Measurements from ENCODE around the gene KHDC4. TPM values are rescaled to one million over a fixed set of nuclear protein-coding genes. Genes with fewer than 3 reads are reported as not detected.
A peak's percentile ranks its signal among the peaks of the same experiment; 100 is the strongest.

Gene KHDC4
- total and polyA plus RNA-seq, 7 experiments from 2014 or later: 8.1 to 117 (median 64.9) TPM

DNA sequence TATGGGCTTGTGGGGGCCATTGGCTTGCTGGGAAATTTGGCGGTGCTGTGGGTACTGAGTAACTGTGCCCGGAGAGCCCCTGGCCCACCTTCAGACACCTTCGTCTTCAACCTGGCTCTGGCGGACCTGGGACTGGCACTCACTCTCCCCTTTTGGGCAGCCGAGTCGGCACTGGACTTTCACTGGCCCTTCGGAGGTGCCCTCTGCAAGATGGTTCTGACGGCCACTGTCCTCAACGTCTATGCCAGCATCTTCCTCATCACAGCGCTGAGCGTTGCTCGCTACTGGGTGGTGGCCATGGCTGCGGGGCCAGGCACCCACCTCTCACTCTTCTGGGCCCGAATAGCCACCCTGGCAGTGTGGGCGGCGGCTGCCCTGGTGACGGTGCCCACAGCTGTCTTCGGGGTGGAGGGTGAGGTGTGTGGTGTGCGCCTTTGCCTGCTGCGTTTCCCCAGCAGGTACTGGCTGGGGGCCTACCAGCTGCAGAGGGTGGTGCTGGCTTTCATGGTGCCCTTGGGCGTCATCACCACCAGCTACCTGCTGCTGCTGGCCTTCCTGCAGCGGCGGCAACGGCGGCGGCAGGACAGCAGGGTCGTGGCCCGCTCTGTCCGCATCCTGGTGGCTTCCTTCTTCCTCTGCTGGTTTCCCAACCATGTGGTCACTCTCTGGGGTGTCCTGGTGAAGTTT, 7.8 kb upstream of the KHDC4 start:
- Histone ChIP-seq H3K27me3 (ENCODE audit: control insufficient read depth in 2 of 2, insufficient read depth in 2 of 2, low read length in 2 of 2) (no peaks in the 10 kb centered on the region), H3K27ac (ENCODE audit: low read depth, low read length) (no peak overlapping the region), H3K4me1 (ENCODE audit: control insufficient read depth in 2 of 2, insufficient read depth in 2 of 2, low read length in 2 of 2) (peaks cover 31 to 44% of the 10 kb centered on the region in 2 donors), H3K9me3 (ENCODE audit: control insufficient read depth in 2 of 3, low read length in 3 of 3) (no peaks in the 10 kb centered on the region), H3K36me3 (ENCODE audit: control insufficient read depth in 2 of 3, insufficient read depth in 3 of 3, low read length in 3 of 3) (peaks cover 0 to 6% (median 0%) of the 10 kb centered on the region in 3 experiments), H3K4me3 (ENCODE audit: low read length) (no peak overlapping the region)
- Mint-ChIP-seq H3K4me3 (peak overlapping the region in 2 of 10 donors; percentile 16 to 37), H3K9me3 (no peaks in the 10 kb centered on the region), H3K27me3 (no peaks in the 10 kb centered on the region), H3K27ac (peak overlapping the region in 6 of 9 donors; percentile 55 to 91 (median 74)), H3K4me1 (peaks cover 47 to 76% (median 63%) of the 10 kb centered on the region in 7 donors), H3K36me3 (peaks cover 0 to 10% (median 0%) of the 10 kb centered on the region in 5 donors)
- ChIA-PET CTCF (no interaction called here), POLR2A (interaction anchor here (1.0 to 5.1 kb wide), 6 partner anchors 8 to 36 kb away, joined by 3 to 66 read pairs (median 22); partner anchors contain the start of genes ARHGEF2 and KHDC4)
- DNase-seq (no peak), ATAC-seq (no peak)
- intact Hi-C loops (cut with micrococcal nuclease): no loop called here

DNA sequence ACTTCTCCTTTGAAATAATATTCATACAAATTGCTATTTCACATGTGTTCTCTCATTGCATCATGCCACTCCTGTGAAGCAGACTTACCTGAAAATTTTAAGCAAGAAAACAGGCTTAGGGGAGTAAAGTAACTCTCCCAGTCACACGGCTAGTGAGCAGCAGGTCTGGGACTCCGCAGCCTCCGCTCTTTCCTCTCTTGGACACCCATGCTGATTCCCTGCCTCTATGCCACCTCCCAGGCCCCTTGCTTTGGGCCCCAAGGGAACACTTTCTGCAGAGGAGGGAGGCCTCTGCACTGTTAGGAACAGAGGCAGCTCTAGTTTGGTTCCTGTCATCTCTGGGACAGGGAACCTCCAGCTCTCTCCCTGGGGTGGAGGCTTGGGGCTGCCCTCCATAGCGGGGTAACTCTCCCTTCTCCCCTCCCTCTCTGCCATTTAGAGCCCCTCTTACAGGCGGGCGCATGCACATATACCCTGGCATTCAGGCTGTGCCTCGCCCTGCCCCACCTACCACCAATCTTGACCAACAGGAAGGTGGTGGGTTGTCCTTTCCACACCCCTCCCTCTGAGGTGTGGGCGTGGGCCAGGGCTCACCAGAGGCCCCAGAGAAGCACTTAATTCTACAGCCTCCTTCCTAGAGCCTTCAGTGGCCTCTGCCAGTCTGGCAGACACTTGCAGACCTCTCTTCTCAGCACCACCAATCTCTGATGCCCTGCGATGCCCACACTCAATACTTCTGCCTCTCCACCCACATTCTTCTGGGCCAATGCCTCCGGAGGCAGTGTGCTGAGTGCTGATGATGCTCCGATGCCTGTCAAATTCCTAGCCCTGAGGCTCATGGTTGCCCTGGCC, 7.0 kb upstream of the KHDC4 start, which contains the start of gene RXFP4:
TSS of gene RXFP4 (plus strand) at position 646 of the 852 bp plus-strand sequence. CDS start at position 718, 72 bp downstream.
- Mint-ChIP-seq H3K4me1 (peaks cover 40 to 70% (median 56%) of the 10 kb centered on the region in 7 donors), H3K4me3 (peak within 1 kb of the TSS; percentile 6 to 67 (median 39))
- intact Hi-C loops (cut with micrococcal nuclease): no loop called here

DNA sequence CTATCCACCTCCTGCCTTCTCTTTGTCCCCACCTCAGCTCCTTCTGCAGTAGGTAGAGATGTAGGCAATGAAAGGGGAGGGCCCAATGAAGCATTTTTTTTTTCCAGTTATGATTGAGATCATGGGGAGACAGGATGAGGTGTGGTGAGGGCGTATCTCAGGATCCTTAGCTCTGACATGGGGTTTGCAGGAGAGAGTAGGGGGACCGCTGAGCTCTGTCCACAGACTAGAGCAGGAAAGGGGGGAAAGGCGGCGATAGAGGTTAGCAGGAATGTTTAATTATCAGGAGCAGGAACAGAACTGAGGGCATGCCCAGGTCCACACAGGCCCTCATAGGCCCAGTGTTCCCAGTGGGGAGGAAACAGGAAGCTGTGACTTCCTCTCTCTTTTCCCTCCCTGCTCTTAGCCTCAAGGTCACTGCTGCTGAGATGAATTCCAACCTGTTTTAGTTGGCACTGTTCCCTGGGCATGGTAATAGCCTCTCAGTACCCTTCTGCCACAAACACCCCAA, 6.3 kb upstream of the KHDC4 start:
- ATAC-seq (peak; percentile 51), DNase-seq (no peak)
- H3K27ac Mint-ChIP-seq: peak overlapping the region; percentile 53 to 95 (median 83)
- ChIA-PET POLR2A (interaction anchor here (0.5 to 4.8 kb wide), 7 partner anchors 17 to 49 kb away, joined by 3 to 46 read pairs (median 3); partner anchors contain the start of gene ARHGEF2), CTCF (interaction anchor here (0.7 to 1.4 kb wide), 4 partner anchors 13 to 49 kb away, joined by 3 to 6 read pairs (median 4); no protein-coding TSS in a partner anchor)
- intact Hi-C loops (cut with micrococcal nuclease): no loop called here
- no peaks in the 10 kb centered on the region for H3K36me3 ChIP-seq (ENCODE audit: control insufficient read depth in 2 of 3, insufficient read depth in 3 of 3, low read length in 3 of 3)
- peaks cover 20 to 32% of the 10 kb centered on the region in 2 donors for H3K4me1 ChIP-seq (ENCODE audit: control insufficient read depth in 2 of 2, insufficient read depth in 2 of 2, low read length in 2 of 2)
- peak overlapping the region; percentile 53 for H3K27ac ChIP-seq (ENCODE audit: low read depth, low read length)
- H3K27me3 Mint-ChIP-seq: no peaks in the 10 kb centered on the region
- H3K4me3 Mint-ChIP-seq: peak overlapping the region; percentile 6 to 67 (median 36)
- H3K9me3 Mint-ChIP-seq: no peaks in the 10 kb centered on the region
- H3K9me3 ChIP-seq (ENCODE audit: control insufficient read depth in 2 of 3, low read length in 3 of 3): no peaks in the 10 kb centered on the region
- H3K36me3 Mint-ChIP-seq: peaks cover 0 to 1% (median 0%) of the 10 kb centered on the region in 5 donors
- H3K27me3 ChIP-seq (ENCODE audit: control insufficient read depth in 2 of 2, insufficient read depth in 2 of 2, low read length in 2 of 2): no peaks in the 10 kb centered on the region
- H3K4me1 Mint-ChIP-seq: peaks cover 34 to 67% (median 53%) of the 10 kb centered on the region in 7 donors
- H3K4me3 ChIP-seq (ENCODE audit: low read length): no peak overlapping the region

More for the DNA sequence above, 7.0 kb upstream of the KHDC4 start, which contains the start of gene RXFP4:
- Histone ChIP-seq H3K4me1 (ENCODE audit: control insufficient read depth in 2 of 2, insufficient read depth in 2 of 2, low read length in 2 of 2) (peaks cover 25 to 37% of the 10 kb centered on the region in 2 donors), H3K27me3 (ENCODE audit: control insufficient read depth in 2 of 2, insufficient read depth in 2 of 2, low read length in 2 of 2) (no peaks in the 10 kb centered on the region), H3K27ac (ENCODE audit: low read depth, low read length) (peak within 1 kb of the TSS; percentile 53), H3K36me3 (ENCODE audit: control insufficient read depth in 2 of 3, insufficient read depth in 3 of 3, low read length in 3 of 3) (no peaks in the 10 kb centered on the region), H3K4me3 (ENCODE audit: low read length) (no peak within 1 kb of the TSS), H3K9me3 (ENCODE audit: control insufficient read depth in 2 of 3, low read length in 3 of 3) (no peaks in the 10 kb centered on the region)
- Mint-ChIP-seq H3K36me3 (peaks cover 0 to 3% (median 0%) of the 10 kb centered on the region in 5 donors), H3K27me3 (no peaks in the 10 kb centered on the region), H3K27ac (peak within 1 kb of the TSS; percentile 53 to 95 (median 83)), H3K9me3 (no peaks in the 10 kb centered on the region)
- ATAC-seq (no peak), DNase-seq (no peak)
- ChIA-PET CTCF (interaction anchor here (1.0 to 1.2 kb wide), 2 partner anchors 29 to 49 kb away, joined by 3 to 6 read pairs; no protein-coding TSS in a partner anchor), POLR2A (interaction anchor here (0.8 to 4.8 kb wide), 4 partner anchors 17 to 48 kb away, joined by 3 to 46 read pairs (median 4); partner anchors contain the start of gene ARHGEF2)

DNA sequence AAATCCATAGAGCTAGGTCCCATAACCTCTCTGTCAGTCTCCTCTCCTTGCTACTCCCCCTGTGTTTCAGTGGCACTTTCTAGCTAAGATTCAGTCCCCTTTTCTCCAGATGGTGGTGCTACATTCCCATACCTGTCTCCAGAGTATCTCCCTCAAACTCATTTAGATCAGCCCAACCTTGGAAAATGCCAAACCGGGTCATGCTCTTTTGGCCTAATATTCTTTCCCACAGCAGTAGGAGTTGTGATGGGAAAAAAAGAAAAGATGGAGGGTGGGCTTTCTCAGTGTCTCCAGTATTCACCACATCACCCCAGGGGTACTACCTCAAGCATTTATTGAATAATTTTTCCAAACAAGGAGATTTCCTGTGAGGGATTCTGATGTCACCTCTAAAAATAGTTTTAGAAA, 4.0 kb upstream of the KHDC4 start:
- Mint-ChIP-seq H3K27ac (peak overlapping the region in 8 of 9 donors; percentile 38 to 87 (median 72)), H3K4me1 (peaks cover 25 to 48% (median 43%) of the 10 kb centered on the region in 7 donors), H3K27me3 (no peaks in the 10 kb centered on the region), H3K9me3 (no peaks in the 10 kb centered on the region), H3K4me3 (peak overlapping the region in 4 of 10 donors; percentile 0 to 16 (median 6)), H3K36me3 (peaks cover 0 to 1% (median 0%) of the 10 kb centered on the region in 5 donors)
- POLR2A ChIA-PET: interaction anchor here (0.6 to 4.8 kb wide), 6 partner anchors 27 to 51 kb away, joined by 3 to 46 read pairs (median 4); partner anchors contain the start of gene ARHGEF2
- peak in 7 of 9 donors; percentile 30 to 64 (median 52) for DNase-seq
- CTCF ChIA-PET: interaction anchor here (0.5 to 2.7 kb wide), 14 partner anchors 20 to 1942 kb away, joined by 3 to 41 read pairs (median 4); no protein-coding TSS in a partner anchor
- no peak for ATAC-seq
- no peaks in the 10 kb centered on the region for H3K9me3 ChIP-seq (ENCODE audit: control insufficient read depth in 2 of 3, low read length in 3 of 3)
- H3K4me1 ChIP-seq (ENCODE audit: control insufficient read depth in 2 of 2, insufficient read depth in 2 of 2, low read length in 2 of 2): peaks cover 22 to 31% of the 10 kb centered on the region in 2 donors
- H3K27me3 ChIP-seq (ENCODE audit: control insufficient read depth in 2 of 2, insufficient read depth in 2 of 2, low read length in 2 of 2): no peaks in the 10 kb centered on the region
- intact Hi-C loops (cut with micrococcal nuclease): loop anchor here (1.0 kb wide), 4 partner anchors 8 to 128 kb away; partner anchors contain the start of gene UBQLN4 (in 1 of the 2)
- no peak overlapping the region for H3K4me3 ChIP-seq (ENCODE audit: low read length)
- peaks cover 0 to 5% (median 3%) of the 10 kb centered on the region in 3 experiments for H3K36me3 ChIP-seq (ENCODE audit: control insufficient read depth in 2 of 3, insufficient read depth in 3 of 3, low read length in 3 of 3)
- no peak overlapping the region for H3K27ac ChIP-seq (ENCODE audit: low read depth, low read length)

DNA sequence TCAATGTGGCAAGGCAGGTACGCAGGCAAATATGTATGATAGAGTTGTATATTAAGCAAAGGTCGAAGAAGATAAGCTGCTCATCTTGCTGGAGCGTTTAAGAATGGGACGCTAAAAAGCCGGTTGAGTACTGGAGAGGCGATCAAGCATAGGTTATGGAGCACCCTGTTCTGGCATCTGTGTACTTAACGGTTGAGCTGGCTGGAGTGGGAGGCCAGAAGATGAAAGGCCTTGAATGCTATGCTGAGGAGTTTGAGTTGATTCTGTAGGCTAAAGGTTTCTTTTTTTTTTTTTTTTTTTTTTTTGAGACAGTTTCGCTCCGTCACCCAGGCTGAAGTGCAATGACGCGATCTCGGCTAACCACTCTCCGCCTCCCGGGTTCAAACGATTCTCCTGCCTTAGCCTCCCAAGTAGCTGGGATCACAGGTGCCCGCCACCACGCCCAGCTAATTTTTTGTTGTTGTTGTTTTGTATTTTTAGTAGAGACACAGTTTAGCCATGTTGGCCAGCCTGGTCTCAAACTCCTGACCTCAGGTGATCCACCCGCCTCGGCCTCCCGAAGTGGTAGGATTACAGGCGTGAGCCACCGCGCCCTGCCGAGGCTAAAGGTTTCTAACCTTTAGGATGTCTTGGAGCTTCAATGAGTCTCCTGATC, 850 bp upstream of the KHDC4 start:
- intact Hi-C loops (cut with micrococcal nuclease): loop anchor here (1.0 to 5.0 kb wide), 17 partner anchors 11 to 627 kb away; partner anchors contain the start of genes LAMTOR2 (in 2 of the 2), RIT1 (in 2 of the 2), ARHGEF2 (in 1 of the 2) and CCT3 (in 1 of the 2)
- H3K36me3 ChIP-seq (ENCODE audit: control insufficient read depth in 2 of 3, insufficient read depth in 3 of 3, low read length in 3 of 3): peaks cover 3 to 28% (median 8%) of the 10 kb centered on the region in 3 experiments

More for the DNA sequence above, 850 bp upstream of the KHDC4 start:
- Mint-ChIP-seq H3K9me3 (no peaks in the 10 kb centered on the region), H3K4me1 (peaks cover 20 to 41% (median 36%) of the 10 kb centered on the region in 7 donors), H3K27me3 (no peaks in the 10 kb centered on the region), H3K36me3 (peaks cover 0 to 14% (median 0%) of the 10 kb centered on the region in 5 donors), H3K4me3 (no peak overlapping the region), H3K27ac (peak overlapping the region in 1 of 9 donors; percentile 22)
- Histone ChIP-seq H3K27ac (ENCODE audit: low read depth, low read length) (peak overlapping the region; percentile 89), H3K27me3 (ENCODE audit: control insufficient read depth in 2 of 2, insufficient read depth in 2 of 2, low read length in 2 of 2) (no peaks in the 10 kb centered on the region), H3K4me1 (ENCODE audit: control insufficient read depth in 2 of 2, insufficient read depth in 2 of 2, low read length in 2 of 2) (peaks cover 40 to 45% of the 10 kb centered on the region in 2 donors), H3K4me3 (ENCODE audit: low read length) (peak overlapping the region; percentile 51), H3K9me3 (ENCODE audit: control insufficient read depth in 2 of 3, low read length in 3 of 3) (no peaks in the 10 kb centered on the region)
- CTCF ChIA-PET: interaction anchor here (0.6 to 3.9 kb wide), 4 partner anchors 33 to 132 kb away, joined by 3 to 29 read pairs (median 4); no protein-coding TSS in a partner anchor
- DNase-seq (no peak), ATAC-seq (no peak)
- POLR2A ChIA-PET: interaction anchor here (0.6 to 4.1 kb wide), 15 partner anchors 9 to 832 kb away, joined by 3 to 47 read pairs (median 5); partner anchors contain the start of genes ARHGEF2 and SSR2

Measured in naive thymus-derived CD4-positive, alpha-beta T cell (primary cell).